ENCODE measurements around the gene RPL36.
"Not testable (repeated sequence)": the region's sequence is repeated elsewhere in the genome, so short reads cannot be mapped to it uniquely, and the experiment has no call there.

The RPL36 gene

DNA sequence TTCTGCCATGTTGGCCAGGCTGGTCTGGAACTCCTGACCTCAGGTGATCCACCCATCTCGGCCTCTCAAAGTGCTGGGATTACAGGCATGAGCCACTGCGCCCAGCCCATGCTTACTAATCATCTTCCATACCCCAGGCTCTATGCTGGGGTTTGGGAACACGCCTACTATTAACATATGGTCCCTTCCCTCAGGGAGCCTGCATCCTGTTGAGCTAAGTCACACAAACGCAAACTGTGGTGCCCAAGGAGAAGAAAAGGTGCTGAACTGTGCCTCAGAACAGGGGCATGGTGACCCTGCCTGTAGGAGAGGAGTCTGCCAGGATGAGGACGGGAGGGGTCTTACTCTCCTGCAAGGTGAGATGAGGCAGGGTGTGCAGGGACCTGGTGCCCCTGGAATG, 15.4 kb upstream of the RPL36 start:
- DNase-seq (ENCODE audit: low spot score), result no peak

DNA sequence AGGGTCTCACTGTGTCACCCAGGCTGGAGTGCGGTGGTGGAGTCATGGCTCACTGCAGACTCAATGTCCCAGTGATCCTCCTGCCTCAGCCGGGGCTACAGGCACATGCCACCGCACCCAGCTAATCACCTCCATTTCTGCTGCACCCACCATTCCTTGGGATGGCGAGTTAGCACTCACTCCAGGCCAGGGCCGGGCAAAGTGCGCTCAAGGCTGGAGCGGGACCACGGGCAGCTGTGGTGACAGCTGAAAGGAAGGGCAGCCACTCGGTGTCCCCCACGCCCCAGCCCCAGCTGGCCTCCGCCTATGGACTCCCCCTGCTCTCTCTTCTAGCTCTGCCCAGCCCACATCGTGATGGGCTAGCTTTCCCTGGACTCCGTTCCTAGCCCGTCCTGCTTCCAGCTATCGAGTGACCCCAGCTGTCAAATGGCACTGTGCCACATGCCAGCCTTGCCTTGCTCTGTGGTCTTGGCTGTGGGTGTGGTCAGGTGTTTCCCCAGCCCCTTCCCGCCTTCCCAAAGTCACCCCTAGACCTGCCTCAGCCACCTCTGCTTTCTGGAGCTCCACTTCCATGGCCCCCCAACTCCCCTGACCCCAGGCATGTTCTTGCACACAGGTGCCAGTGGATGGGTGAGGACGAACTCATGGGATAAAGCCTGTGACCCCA, 13.9 kb upstream of the RPL36 start:
- DNase-seq (ENCODE audit: low spot score), result no peak

DNA sequence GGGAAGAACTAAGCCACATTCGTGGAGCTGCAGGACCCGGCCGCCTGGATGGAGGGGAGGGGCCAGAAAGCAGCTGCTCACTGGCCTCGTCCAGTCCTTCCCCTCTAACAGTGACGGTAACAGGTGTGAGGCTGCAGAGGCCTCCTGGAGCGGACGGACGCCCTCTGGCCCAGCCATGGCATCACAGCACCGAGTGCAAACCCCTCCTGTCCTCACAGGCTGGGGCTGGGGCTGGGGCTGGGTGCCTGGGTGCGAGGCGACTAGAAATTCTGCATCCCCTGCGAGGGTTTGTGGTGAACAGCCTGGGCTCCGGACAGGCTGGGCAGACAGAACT, 13.4 kb upstream of the RPL36 start:
- DNase-seq (ENCODE audit: low spot score), result no peak

DNA sequence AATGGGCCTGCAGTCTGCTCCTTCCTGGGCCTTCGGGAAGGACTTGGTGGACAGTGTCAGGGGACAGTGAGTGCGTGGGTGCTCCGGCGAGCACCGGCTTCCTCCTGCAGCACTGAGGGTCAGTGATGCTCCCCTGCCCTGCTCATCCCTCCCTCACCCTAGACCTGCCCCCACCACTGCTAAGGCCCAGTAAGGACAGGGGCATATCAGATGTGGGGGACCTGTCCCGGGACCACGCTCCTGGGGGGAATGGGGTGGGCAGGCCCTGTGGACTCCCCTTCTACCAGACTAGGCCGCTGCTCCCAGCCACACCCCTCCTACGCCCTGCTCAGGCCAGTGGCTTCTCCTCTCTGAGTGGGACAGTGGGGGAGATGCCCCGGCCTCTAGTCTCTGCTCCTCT, 13.0 kb upstream of the RPL36 start:
- no peak for DNase-seq (ENCODE audit: low spot score)

DNA sequence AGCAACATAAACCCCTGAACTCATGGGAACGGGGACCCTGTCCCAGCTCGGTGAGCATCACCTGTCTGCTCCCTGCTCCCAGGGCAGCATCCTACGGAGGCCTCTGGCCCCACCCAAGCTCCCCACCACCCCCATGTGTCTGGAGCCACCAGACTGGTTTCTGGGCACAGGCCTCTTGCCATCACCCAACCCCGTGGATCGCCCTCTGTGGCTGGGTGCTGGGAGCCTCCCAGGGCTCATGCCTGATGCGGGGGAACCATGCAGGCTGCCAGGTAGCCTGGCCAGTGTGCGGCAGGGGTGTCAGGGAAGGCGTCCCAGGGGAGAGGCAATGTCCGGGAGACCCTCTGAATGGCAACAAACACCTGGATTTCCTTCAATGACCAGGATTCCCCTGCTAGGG, 12.5 kb upstream of the RPL36 start:
- DNase-seq (ENCODE audit: low spot score), result no peak

DNA sequence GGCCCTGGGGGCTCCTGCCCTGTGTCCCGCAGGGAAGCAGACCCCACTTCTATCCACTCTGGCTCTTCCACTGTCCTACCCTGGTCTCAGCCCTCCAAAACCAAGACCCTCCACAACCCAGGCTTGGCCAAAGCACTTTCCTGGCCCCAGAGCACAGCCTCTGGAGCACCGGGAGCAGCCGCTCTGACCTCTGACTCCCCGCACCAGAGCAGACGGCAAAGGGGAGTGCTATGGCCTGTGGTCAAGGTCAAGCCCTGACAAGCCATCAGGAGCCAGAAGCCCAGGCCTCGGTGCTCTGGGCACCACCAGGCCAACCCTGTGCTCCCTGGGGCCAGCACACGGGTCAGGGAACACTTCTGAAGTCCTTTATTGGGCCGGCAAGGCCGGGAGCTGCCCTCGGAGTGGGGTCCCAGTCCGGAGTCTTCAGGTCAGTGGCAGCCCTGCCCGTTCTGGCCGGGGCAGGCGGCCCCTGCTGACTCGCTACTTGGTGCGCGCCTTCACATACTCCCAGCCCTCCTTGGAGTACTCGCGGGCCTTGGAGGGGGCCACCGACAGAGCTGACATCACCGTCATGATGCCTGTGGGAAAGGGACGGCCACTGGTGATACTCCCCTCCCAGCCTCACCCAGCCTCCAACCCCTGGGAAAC, 11.9 kb upstream of the RPL36 start:
- DNase-seq (ENCODE audit: low spot score), result no peak

DNA sequence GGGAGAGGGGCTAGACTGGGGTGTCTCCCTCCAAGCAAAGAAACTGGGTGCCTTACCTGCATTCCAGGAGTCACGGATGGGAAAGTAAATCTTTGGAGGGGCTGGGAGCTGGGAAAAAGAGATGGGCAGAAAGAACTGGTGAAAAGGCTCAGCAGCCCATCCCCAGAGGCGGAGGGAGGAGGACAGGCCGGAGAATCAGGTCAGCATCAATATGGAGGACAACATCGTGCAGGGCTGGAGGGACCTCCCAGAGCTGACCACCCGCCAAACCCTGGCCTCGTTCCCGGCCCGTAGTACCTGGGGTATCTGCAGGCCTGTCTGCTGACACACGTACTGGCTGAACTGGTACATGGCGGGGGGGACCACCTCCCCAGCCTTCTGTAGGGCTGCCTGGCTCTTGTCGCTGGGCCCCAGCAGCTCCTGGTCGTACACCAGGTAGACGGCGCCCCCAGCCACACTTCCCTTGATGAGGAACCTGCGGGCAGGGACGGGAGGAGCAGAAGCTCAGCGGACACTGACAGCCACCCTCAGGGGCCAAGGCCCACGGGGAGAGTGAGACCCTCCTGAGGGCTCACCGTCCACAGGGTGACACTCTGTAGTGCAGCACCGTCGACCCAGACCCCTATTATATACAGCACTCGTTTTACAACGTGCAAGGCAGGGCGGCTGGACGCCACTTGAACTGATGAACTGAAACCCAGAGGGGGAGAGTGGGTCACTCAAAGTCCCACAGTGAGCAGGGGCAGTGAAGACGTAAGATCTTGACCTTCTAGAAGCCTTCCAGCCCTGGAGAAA, 10.6 kb upstream of the RPL36 start:
- DNase-seq (ENCODE audit: low spot score), result no peak

DNA sequence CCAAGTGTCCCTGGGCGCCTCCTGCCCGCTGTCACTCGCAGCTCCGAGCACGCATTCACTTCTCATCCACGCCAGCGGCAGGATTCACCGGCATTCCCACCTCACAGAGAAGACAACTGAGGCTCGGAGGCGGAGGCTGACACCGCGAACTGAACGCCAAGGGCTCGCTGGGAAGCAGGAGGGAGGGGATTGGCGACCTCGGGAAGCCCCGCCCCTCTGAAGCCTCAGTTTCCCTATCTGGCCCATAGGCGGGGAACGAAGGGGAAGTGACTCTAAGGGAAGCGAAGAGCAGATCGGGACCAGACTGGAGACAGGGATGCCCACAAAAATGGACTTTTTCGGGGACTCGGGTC, 10.0 kb upstream of the RPL36 start:
- DNase-seq (ENCODE audit: low spot score), result no peak

DNA sequence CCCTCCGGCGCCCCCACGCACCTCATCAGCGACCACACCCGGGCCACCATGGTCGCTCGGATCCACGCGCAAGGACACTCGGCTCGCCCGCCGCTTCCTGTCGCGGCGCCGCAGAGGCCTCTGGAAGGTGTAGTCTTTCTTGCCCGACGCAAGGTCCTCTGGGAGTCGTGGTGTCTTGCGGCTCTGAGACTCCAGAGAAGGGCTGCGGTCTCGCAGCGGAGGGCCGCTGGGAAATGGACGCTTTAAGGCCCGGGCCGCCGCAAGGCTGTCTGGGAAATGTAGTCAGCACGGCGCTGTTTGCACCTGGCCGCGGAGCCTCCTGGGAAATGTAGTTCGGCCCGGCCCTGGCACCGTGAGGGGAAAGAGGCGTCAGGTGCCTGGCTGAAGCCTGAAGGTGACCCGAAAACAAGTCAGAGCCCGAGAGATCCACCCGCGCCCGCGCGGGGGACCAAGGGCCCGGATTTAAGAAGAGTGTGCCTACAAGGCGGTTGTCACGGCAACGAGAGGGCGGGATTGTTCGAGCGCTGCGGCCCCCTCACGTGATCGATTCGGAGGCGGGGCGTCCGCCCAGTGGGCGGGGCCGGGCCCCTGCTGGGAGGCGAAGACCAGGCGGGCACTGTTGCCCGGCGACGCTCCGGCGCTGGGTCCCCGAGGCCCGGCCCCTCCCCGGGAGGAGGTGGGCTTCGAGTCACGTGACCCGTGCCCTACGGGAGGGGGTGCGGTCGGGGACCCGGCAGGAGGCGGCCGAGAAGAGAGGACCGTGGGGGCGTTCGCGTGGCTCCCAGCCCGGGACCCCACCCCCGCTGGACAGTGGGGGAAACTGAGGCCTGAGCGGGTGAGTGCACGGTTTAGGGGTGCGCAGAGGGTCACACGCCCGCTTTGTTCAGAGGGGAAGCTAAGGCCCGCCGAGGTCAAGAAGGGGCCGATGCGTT, 9.4 kb upstream of the RPL36 start, which contains the start of the genes HSD11B1L and MICOS13:
Gene HSD11B1L, plus strand, starts transcription at position 591 of the 932 bp plus-strand sequence. CDS start 3,806 bp downstream, outside the sequence.
Gene MICOS13, minus strand, starts transcription at position 80 of the 932 bp plus-strand sequence. Its CDS starts 30 bp downstream, at position 50.
- peak; percentile 97 for DNase-seq (ENCODE audit: low spot score)

DNA sequence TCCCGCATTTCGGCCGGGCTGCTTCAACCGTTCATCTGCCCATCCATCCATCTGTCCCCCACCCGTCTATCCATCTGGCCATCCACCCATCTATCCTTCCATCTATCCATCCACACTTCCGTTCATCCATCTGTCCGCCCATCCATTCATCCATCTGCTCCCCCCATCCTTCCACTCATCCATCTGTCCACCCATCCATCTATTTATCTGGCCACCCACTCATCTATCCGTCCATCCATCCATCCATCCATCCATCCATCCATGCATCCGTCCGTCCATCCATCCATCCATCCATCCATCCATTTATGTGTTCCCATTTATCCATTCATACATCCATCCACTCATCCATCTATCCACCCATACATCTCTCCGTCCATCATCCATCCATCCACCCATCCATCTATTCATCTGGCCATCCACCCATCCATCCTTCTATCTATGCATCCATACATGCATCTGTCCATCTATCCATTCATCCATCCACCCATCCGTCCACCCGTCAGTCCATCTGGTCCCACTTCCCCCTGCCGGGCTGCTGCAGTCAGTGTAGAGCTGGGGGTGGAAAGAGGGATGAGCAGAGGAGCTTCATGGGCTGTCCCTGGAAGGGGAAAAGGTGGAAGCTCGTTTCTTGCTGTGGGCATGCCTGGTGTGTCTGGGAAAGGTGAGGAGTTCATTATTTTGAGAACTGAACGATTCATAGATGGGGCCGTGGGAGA, 8.5 kb upstream of the RPL36 start:
- DNase-seq (ENCODE audit: low spot score), result no peak

DNA sequence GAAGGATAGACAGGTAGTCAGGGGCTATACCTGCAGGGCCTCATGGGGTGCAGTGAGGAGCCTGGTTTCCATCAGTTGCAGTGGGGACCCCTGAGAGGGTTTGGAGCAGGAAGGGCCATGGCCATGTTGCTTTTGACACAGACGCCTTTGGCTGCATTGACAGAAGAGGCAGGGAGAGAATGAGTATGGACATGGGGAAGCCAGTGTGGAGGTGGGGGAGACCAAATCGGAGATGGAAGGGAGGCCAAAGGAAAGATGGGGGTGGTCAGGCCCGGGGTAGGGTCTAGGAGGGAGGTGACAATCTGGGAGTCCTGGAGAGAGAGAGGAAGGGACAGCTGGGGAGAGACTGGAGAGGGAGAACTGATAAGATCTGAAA, 8.0 kb upstream of the RPL36 start:
- DNase-seq (ENCODE audit: low spot score), result no peak

DNA sequence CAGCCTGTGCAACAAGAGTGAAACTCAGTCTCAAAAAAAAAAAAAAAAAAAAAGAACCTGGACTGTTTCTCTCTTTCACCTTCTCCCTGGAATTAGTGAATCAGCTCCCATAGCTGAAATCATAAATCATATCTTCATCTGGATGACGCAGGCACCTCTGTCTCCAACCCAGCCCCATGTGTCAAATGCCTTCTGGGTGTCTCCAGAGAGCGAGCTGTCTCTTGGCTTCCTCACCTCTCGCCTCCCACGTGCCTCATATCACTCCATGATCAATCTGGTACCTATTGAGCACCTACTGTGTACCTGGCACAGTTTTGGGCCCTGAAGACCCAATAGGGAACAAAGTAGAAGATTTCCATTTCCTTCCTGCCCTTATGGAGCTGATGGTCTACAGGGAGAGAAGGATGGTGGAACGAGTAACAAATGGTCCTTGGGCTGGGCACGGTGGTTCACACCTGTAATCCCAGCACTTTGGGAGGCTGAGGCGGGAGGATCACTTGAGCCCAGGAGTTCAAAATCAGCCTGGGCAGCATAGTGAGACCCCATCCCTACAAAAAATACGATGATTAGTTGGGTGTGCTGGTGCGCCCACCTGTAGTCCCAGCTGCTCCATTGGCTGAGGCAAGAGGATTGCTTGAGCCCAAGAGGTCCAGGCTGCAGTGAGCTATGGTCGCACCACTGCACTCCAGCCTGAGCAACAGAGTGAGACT, 6.8 kb upstream of the RPL36 start:
- no peak for DNase-seq (ENCODE audit: low spot score)

DNA sequence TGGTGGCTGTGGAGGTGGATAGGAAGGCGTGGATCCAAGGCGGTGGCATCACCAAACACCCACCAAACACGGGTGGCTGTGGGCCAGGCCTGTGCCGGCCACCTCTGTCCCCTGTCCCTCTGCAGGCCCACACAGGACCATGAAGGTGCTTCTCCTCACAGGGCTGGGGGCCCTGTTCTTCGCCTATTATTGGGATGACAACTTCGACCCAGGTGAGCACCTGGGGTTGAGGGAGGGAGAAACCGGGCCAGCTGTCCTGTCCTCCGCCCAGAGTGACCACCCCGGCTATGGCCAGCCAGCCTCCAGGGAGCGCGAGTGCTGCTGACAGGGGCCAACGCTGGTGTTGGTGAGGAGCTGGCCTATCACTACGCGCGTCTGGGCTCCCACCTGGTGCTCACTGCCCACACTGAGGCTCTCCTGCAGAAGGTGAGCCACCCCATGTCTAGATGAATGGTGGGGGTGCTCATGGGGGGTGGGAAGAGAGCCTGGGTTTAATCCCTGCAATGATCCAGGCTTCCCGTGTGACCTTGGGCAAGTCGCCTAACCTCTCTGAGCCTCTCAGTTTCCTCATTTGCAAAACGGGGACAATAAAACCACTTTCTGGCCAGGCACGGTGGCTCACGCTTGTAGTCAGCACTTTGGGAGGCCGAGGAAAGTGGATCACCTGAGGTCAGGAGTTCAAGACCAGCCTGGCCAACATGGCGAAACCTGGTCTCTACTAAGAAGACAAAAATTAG, 5.2 kb upstream of the RPL36 start:
- DNase-seq (ENCODE audit: low spot score), result no peak

DNA sequence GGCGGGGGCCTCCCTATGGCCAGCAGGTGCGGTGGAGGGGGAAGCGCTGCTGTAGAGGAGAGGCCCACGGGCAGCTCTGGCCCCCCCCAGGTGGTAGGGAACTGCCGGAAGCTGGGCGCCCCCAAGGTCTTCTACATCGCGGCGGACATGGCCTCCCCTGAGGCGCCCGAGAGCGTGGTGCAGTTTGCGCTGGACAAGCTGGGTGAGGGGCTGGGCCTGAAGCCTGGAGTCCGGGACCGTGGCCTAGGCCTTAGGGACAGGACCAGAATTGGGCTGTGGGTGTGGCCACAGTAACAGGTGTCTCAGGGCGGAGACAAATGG, 3.8 kb upstream of the RPL36 start:
- no peak for DNase-seq (ENCODE audit: low spot score)

DNA sequence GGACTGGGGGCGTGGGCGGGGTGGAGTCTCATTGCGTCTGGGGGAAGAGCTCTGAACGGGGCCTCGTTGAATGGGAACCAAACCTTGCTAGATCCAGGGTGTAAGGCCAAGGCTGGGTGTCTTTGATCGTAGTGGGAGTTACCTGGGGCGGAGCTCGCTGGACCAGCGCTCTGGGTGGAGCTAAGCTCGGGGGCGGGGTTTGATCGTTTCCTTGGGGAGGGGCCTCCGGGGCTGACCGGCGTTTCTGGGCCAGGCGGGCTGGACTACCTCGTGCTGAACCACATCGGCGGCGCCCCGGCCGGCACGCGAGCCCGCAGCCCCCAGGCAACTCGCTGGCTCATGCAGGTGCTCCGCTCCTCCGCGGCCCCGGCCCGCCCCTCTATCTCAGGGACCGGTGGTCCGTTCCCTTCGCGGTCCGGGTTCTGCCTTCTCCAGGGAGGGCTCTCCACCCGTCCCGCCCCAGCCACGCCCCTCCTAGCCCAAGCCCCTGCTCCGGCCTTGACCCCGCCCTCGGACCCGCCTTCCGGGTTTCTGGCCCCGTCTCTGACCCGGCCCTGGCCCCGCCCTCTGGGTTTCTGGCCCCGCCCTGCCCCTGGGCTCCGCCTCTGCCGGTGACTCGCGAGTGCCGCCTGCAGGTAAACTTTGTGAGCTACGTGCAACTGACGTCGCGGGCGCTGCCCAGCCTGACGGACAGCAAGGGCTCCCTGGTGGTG, 3.3 kb upstream of the RPL36 start:
- DNase-seq (ENCODE audit: low spot score), result peak; percentile 92

DNA sequence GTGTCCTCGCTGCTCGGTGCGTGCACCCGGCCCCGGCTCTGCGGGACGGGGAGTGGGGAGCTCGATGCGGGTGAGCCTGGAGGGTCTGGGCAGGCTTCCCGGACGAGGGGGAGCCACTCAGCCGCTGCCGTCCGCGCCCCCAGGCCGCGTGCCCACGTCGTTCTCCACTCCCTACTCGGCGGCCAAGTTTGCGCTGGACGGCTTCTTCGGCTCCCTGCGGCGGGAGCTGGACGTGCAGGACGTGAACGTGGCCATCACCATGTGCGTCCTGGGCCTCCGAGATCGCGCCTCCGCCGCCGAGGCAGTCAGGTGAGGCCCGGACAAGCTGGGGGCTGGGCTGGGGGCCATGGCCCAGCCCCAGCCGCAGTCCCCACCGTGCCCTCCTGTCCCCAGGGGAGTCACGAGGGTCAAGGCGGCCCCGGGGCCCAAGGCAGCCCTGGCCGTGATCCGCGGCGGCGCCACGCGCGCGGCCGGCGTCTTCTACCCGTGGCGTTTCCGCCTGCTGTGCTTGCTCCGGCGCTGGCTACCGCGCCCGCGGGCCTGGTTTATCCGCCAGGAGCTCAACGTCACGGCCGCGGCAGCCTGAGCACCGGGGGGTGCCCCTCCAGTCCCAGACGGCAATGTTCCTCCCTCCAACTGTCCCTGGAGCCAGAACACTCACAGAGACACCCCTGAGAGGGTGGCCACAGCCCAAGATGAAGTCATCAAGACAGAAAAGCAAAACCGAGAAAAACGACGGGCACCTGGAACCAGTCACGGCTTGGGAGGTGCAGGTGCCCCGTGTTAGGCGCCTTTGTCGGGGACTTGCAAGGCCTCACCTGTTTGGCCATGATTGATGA, 2.5 kb upstream of the RPL36 start:
- no peak for DNase-seq (ENCODE audit: low spot score)

DNA sequence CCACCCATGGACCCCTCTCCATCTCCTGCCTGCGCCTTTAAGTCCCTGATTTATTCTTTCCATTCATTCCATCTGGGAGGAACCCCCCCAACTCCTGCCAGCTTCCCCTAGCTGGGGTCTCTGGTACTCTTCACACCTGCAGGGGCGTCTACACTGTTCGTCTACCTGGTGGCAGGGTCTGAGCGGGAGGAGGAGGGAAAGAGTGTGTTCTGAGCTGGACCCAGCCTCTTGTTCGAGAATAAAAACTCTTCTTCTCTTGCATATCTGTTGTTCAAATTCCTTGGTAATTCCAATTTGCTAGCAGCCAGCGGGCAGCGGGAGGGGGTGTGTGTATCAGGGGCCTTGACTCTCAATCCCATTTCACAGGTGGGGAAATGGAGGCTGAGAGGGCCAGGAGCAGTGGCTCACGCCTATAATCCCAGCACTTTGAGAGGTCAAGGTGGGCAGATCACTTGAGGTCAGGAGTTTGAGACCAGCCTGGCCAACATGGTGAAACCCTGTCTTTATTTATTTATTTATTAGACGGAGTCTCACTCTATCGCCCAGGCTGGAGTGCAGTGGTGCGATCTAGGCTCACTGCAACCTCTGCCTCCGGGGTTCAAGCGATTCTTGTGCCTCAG, 1.7 kb upstream of the RPL36 start:
- DNase-seq (ENCODE audit: low spot score), result not testable (repeated sequence)

Measured in COLO829 (cell line).